ENCODE results near the gene CTNND2. TPM values are rescaled to one million over a fixed set of nuclear protein-coding genes. Genes with fewer than 3 reads are reported as not detected.

The CTNND2 gene
- total RNA-seq, 1 experiment from 2014 or later = 7.0 TPM

DNA sequence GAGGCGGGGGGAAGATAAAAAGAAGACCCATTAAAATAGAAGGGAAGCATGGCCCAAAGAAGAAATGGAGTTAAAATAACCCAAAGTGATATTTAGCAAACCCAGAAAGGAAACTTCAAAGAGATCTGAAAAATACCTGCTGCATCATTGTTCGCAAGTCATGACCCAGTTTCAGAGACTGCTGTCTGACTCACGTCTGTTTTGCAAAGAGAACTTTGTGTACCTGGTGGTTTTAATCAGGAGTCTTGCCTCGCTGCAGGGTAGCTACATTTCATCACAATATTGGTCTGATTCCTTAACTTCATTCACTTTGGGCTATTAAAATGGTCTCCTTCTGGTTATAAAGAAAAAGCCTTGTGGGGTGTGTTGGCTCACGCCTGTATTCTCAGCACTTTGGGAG, 682.1 kb downstream of the CTNND2 start:
- H3K4me1 ChIP-seq (ENCODE audit: insufficient read depth, low read length) = no peaks in the 10 kb centered on the region
- no peak overlapping the region for H3K4me2 ChIP-seq (ENCODE audit: insufficient read depth, insufficient read length, low read length)
- no peak for DNase-seq
- H3K27me3 Mint-ChIP-seq (ENCODE audit: low read depth) = 0 out of 2 replicates have a peak, but pooled peaks cover 2% of the 10 kb centered on the region
- no peak overlapping the region for H3K27ac Mint-ChIP-seq
- H2BK20ac ChIP-seq (ENCODE audit: low read depth, low read length, poor library complexity, severe bottlenecking) = no peak overlapping the region
- WGBS (ENCODE audit: extremely low coverage, insufficient read length, low lambda C conversion rate) = no CpG with 5 or more reads among the region's 5 CpGs
- no peaks in the 10 kb centered on the region for H3K4me1 Mint-ChIP-seq
- no peak overlapping the region for H4K91ac ChIP-seq (ENCODE audit: insufficient read length, low read depth, low read length)
- TF ChIP-seq, protein P1, sequence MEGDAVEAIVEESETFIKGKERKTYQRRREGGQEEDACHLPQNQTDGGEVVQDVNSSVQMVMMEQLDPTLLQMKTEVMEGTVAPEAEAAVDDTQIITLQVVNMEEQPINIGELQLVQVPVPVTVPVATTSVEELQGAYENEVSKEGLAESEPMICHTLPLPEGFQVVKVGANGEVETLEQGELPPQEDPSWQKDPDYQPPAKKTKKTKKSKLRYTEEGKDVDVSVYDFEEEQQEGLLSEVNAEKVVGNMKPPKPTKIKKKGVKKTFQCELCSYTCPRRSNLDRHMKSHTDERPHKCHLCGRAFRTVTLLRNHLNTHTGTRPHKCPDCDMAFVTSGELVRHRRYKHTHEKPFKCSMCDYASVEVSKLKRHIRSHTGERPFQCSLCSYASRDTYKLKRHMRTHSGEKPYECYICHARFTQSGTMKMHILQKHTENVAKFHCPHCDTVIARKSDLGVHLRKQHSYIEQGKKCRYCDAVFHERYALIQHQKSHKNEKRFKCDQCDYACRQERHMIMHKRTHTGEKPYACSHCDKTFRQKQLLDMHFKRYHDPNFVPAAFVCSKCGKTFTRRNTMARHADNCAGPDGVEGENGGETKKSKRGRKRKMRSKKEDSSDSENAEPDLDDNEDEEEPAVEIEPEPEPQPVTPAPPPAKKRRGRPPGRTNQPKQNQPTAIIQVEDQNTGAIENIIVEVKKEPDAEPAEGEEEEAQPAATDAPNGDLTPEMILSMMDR (conservative IDR thresholded peaks at IDR 0.05) = no peak
- H3K23me2 ChIP-seq (ENCODE audit: insufficient read length, low read depth, low read length, poor library complexity, severe bottlenecking) = no peaks in the 10 kb centered on the region
- no peak overlapping the region for H2AFZ ChIP-seq (ENCODE audit: low read length)
- no peak overlapping the region for H3K4ac ChIP-seq (ENCODE audit: low read depth, low read length)
- H3K56ac ChIP-seq (ENCODE audit: insufficient read length, low read depth, low read length) = no peak overlapping the region
- H4K5ac ChIP-seq (ENCODE audit: insufficient read length, low read depth, low read length) = no peak overlapping the region
- no peak overlapping the region for H2AK5ac ChIP-seq (ENCODE audit: insufficient read length, low read length)
- no peak overlapping the region for H3K23ac ChIP-seq (ENCODE audit: insufficient read length, low read depth, low read length)
- H3T11ph ChIP-seq (ENCODE audit: low read length) = no peak overlapping the region
- no peaks in the 10 kb centered on the region for H4K20me1 ChIP-seq (ENCODE audit: control insufficient read depth, insufficient read depth, insufficient read length)
- no peak overlapping the region for H2BK5ac ChIP-seq (ENCODE audit: insufficient read length, low read length)
- no peak overlapping the region for H3K14ac ChIP-seq (ENCODE audit: insufficient read depth, low read length)
- no peaks in the 10 kb centered on the region for H3K79me1 ChIP-seq (ENCODE audit: insufficient read depth, low read depth, low read length, poor library complexity, severe bottlenecking)
- no peaks in the 10 kb centered on the region for H3K9me3 ChIP-seq (ENCODE audit: control insufficient read depth, low read depth, low read length)
- no peak overlapping the region for H3K4me3 Mint-ChIP-seq
- no peak overlapping the region for H3K9ac ChIP-seq (ENCODE audit: extremely low read depth, insufficient read length, low read length)
- no peaks in the 10 kb centered on the region for H3K79me2 ChIP-seq (ENCODE audit: insufficient read depth, low read length)
- H2BK12ac ChIP-seq (ENCODE audit: insufficient read length, low read depth, low read length) = no peak overlapping the region
- H3K27me3 ChIP-seq (ENCODE audit: insufficient read depth, low read length) = no peaks in the 10 kb centered on the region
- H3K9me3 Mint-ChIP-seq = peaks cover 3 to 7% of the 10 kb centered on the region in 2 experiments; a peak in 3 of 5 replicates
- no peak overlapping the region for H2BK120ac ChIP-seq (ENCODE audit: low read depth, low read length, poor library complexity, severe bottlenecking)
- no peak overlapping the region for H3K27ac ChIP-seq (ENCODE audit: insufficient read length, low read depth, low read length)
- H3K36me3 Mint-ChIP-seq (ENCODE audit: insufficient read depth in 1 of 3, low read depth in 3 of 3) = peaks cover 0 to 12% (median 4%) of the 10 kb centered on the region in 3 experiments; a peak in 6 of 7 replicates
- no peak overlapping the region for H3K18ac ChIP-seq (ENCODE audit: insufficient read length, low read depth, low read length)
- no peak overlapping the region for H2BK15ac ChIP-seq (ENCODE audit: low read depth, low read length)
- no peak overlapping the region for H4K8ac ChIP-seq (replicated peaks; ENCODE audit: insufficient read length, low read depth, low read length)
